Measurements from ENCODE around the gene SNPH.

DNA sequence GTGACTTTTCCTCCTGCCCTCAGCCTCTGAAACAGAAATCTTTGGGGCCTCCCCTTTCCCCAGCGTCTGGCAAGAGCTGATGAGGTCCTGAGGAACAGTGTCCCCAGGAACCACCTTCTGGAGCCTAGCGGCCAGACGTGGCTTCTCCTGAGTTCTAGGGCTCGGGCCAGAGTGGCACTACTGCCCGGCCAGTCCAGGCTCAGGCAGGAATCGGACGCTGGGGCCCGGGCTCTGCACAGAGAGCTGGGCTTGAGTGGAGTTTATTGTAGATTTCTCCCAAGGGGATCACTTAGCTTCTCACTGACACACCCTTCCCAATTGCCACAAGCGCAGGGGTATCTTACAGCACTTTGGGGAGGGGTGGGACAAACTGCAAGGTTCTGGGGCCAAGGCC is 42.6 kb downstream of the SNPH start:
- TF ChIP-seq, protein P1, sequence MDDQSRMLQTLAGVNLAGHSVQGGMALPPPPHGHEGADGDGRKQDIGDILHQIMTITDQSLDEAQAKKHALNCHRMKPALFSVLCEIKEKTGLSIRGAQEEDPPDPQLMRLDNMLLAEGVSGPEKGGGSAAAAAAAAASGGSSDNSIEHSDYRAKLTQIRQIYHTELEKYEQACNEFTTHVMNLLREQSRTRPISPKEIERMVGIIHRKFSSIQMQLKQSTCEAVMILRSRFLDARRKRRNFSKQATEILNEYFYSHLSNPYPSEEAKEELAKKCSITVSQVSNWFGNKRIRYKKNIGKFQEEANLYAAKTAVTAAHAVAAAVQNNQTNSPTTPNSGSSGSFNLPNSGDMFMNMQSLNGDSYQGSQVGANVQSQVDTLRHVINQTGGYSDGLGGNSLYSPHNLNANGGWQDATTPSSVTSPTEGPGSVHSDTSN (CRISPR knock-in tag; IDR thresholded peaks at IDR 0.05) = no peak
- TF ChIP-seq ZNF112 (tag by site-specific recombination; IDR thresholded peaks at IDR 0.05) (no peak), ZNF426 (tag by site-specific recombination; IDR thresholded peaks at IDR 0.05) (no peak), ZNF140 (tag by site-specific recombination; IDR thresholded peaks at IDR 0.05) (no peak), TRIM28 (IDR thresholded peaks at IDR 0.05; ENCODE audit: borderline replicate concordance, low read length) (no peak), ZBTB17 (tag by site-specific recombination; IDR thresholded peaks at IDR 0.05) (no peak), ZNF138 (tag by site-specific recombination; IDR thresholded peaks at IDR 0.05; ENCODE audit: borderline replicate concordance) (no peak), ZFHX2 (tag by site-specific recombination; conservative IDR thresholded peaks at IDR 0.05) (no peak), ZNF174 (tag by site-specific recombination; IDR thresholded peaks at IDR 0.05) (no peak), YY1 (tag by site-specific recombination; IDR thresholded peaks at IDR 0.05) (no peak)
- TF ChIP-seq, protein P2, sequence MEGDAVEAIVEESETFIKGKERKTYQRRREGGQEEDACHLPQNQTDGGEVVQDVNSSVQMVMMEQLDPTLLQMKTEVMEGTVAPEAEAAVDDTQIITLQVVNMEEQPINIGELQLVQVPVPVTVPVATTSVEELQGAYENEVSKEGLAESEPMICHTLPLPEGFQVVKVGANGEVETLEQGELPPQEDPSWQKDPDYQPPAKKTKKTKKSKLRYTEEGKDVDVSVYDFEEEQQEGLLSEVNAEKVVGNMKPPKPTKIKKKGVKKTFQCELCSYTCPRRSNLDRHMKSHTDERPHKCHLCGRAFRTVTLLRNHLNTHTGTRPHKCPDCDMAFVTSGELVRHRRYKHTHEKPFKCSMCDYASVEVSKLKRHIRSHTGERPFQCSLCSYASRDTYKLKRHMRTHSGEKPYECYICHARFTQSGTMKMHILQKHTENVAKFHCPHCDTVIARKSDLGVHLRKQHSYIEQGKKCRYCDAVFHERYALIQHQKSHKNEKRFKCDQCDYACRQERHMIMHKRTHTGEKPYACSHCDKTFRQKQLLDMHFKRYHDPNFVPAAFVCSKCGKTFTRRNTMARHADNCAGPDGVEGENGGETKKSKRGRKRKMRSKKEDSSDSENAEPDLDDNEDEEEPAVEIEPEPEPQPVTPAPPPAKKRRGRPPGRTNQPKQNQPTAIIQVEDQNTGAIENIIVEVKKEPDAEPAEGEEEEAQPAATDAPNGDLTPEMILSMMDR (tag by site-specific recombination; IDR thresholded peaks at IDR 0.05) = no peak
